GM06990 (cell line): ENCODE measurements around the gene STEAP3.

Experiments used
- DNase-seq: peaks from one replicate; pipeline ENCODE4 v3.0.0-alpha.2; 2011; ENCODE audit not compliant: insufficient read length; ENCODE audit errors: extremely low read depth
- H3K27me3 ChIP-seq: replicated peaks from 2 replicates; pipeline ENCODE4 v1.6.0; 2011; ENCODE audit warnings: low read length; ENCODE audit not compliant: control insufficient read depth, insufficient read depth
- H3K36me3 ChIP-seq: 2 replicates; pipeline ENCODE4 v1.5.1; 2011; ENCODE audit warnings: low read length; ENCODE audit not compliant: control insufficient read depth, insufficient read depth
- H3K4me3 ChIP-seq: replicated peaks from 2 replicates; pipeline ENCODE4 v1.5.1; 2011; ENCODE audit warnings: low read depth, mild to moderate bottlenecking, control low read depth, low read length
- CTCF ChIP-seq: IDR thresholded peaks from 2 replicates; pipeline ENCODE4 v1.5.1; 2011; ENCODE audit warnings: low read length, control low read depth, mild to moderate bottlenecking, inconsistent platforms; ENCODE audit not compliant: insufficient read depth, poor library complexity, severe bottlenecking

STEAP3 gene

DNA sequence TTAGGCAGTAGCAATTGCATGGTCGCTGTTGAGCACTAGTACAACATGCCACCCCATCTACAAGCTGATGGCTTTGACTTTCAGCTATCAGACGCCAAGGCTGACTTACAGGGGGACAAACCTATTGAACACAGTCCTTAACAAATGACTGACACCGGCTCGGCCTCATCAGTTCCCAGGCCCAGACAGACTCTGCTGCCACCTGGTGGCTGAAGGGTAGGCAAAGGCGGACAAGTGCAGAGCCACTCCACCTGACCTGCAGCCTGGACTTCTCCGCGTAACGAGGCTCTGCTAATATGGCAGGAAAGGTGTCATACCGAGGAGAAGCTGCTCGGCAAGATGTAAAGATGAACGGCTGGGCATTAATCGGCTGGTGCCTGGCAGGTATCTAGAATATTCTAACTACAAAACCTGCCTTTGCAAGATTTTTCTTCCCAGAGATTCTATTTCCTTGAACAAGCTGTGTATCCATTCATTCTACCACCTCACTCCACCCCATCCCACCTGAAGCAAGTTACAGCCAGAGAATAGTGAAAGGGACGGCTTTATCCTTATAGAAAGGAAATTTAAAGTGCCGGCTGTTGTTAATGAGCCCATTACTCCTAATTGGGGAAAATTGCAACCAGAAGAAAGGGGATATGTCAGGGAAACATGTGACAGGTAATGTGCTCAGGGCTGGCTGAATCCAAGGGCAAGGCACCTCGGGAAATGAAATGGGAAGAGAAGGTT lies 67.4 kb downstream of the STEAP3 start:
- DNase-seq = peak; percentile 32

GRCh38 chr2:119291588-119292167 lies 68.0 kb downstream of the STEAP3 start:
- no peak overlapping the region for H3K4me3 ChIP-seq
- no peak for DNase-seq

More for the DNA sequence above, 67.4 kb downstream of the STEAP3 start:
- TF ChIP-seq CTCF = peak; percentile 82
- Histone ChIP-seq H3K4me3 (no peak overlapping the region), H3K27me3 (no peaks in the 10 kb centered on the region), H3K36me3 (no peaks in the 10 kb centered on the region)

DNA sequence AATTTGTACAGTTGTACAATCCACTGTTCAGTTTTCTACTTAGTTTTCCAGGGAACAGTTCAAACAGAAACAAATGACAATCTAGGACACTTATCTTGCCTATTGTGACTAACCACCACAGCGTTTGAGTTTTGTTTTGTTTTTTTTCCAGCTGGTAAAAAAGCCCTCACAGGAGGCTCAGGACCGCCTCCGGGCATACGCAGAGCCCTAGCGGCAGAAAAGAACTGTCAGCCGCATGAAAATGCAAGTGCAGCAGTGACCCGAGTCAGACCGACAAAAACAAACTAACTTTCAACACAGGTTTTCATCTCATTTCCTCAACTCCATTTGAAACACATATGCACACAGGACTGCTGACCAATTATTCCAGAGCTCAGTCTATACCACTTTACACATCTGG lies 68.6 kb downstream of the STEAP3 start:
- no peaks in the 10 kb centered on the region for H3K36me3 ChIP-seq
- H3K27me3 ChIP-seq = no peaks in the 10 kb centered on the region
- no peak for DNase-seq
- no peak overlapping the region for H3K4me3 ChIP-seq
- no peak for TF ChIP-seq CTCF

More at GRCh38 chr2:119291588-119292167, 68.0 kb downstream of the STEAP3 start:
- Histone ChIP-seq H3K36me3 (no peaks in the 10 kb centered on the region), H3K27me3 (no peaks in the 10 kb centered on the region)
- TF ChIP-seq CTCF = no peak

- no peak for DNase-seq
- no peak for TF ChIP-seq CTCF
- no peaks in the 10 kb centered on the region for H3K36me3 ChIP-seq
- no peak overlapping the region for H3K4me3 ChIP-seq
- no peaks in the 10 kb centered on the region for H3K27me3 ChIP-seq
Observed at GRCh38 chr2:119293254-119293653, 69.6 kb downstream of the STEAP3 start.

DNA sequence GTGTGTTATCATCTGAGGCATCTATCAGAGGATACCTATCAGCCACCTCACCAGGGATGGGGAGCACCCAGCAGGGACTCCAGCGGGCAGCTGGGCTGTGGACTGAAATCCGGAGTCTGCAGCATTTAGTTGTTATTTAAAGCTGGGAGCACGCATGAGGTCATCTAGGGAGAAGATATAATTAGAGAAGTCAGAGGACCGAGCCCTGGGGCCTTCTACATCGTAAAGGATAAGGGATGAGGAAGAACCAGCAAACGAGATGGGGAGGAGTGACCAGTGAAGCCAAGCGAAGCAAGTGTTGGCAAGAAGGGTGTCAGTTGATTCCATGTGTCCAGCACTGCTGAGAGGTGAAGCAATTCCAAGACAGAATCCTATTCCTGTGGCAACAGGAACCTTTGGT lies 70.3 kb downstream of the STEAP3 start:
- H3K4me3 ChIP-seq = no peak overlapping the region
- no peaks in the 10 kb centered on the region for H3K27me3 ChIP-seq
- no peak for DNase-seq
- H3K36me3 ChIP-seq = no peaks in the 10 kb centered on the region
- no peak for TF ChIP-seq CTCF
